Chondrocyte (in vitro differentiated cells): ENCODE data around the gene IL20RA. TPM values are rescaled to one million over a fixed set of nuclear protein-coding genes. Genes with fewer than 3 reads are reported as not detected.
"Not testable (repeated sequence)": the region's sequence is repeated elsewhere in the genome, so short reads cannot be mapped to it uniquely, and the experiment has no call there.

Experiments used
- DNase-seq: peaks from one replicate; pipeline ENCODE4 v3.0.0; 2021; ENCODE audit warnings: mixed read lengths, low spot score
- H3K27ac Mint-ChIP-seq: one replicate; pipeline ENCODE4 v1.8.0; 2021; ENCODE audit warnings: mild to moderate bottlenecking, moderate library complexity, mixed read lengths; ENCODE audit not compliant: unreplicated experiment
- H3K27me3 Mint-ChIP-seq: 2 replicates; pipeline ENCODE4 v1.8.0; 2021; ENCODE audit warnings: low read depth, mixed read lengths
- H3K36me3 Mint-ChIP-seq: 2 replicates; pipeline ENCODE4 v1.8.0; 2021; ENCODE audit warnings: low read depth, mixed read lengths
- H3K4me1 Mint-ChIP-seq: 2 replicates; pipeline ENCODE4 v1.8.0; 2021; ENCODE audit warnings: low read depth, mild to moderate bottlenecking, mixed read lengths
- H3K4me3 Mint-ChIP-seq: one replicate; pipeline ENCODE4 v1.8.0; 2021; ENCODE audit warnings: mild to moderate bottlenecking, moderate library complexity, mixed read lengths; ENCODE audit not compliant: unreplicated experiment
- H3K9me3 Mint-ChIP-seq: 2 replicates; pipeline ENCODE4 v1.8.0; 2021; ENCODE audit warnings: low read depth, mixed read lengths
- total RNA-seq: library from RNA; stranded (reverse); gene quantifications from 3 replicates; pipeline ENCODE4 v1.2.1, GENCODE V29; 2021
- TF ChIP-seq, protein P1 (sequence below): fragments of 200-600 bp; sonication (generic); IDR thresholded peaks from 2 replicates; pipeline ENCODE4 v1.5.0; 2021; ENCODE audit warnings: antibody characterized with exemption, mild to moderate bottlenecking, moderate library complexity

Gene IL20RA
- total RNA-seq, 1 donor from 2014 or later = 0.22 TPM

DNA sequence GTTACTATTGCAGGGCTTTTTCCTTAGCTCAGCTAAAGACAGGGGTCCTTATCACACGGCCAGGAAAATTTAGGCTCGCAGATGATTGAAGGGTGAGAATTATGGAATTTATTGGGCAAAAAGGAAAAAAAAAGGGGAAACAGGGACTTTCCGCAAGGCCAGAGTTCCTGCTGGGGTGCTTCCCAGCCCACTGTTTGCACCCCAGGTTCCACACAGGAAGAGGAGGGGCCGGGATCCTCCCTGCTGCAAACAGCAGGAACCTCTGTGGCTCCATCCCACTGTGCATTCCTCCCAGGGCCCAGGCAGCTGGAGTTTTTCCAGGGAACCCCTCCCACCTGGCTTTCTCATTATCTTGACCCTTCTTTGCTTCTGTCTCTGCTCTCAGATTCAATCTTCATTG lies 35.9 kb upstream of the IL20RA start:
- no peaks in the 10 kb centered on the region for H3K9me3 Mint-ChIP-seq
- no peaks in the 10 kb centered on the region for H3K36me3 Mint-ChIP-seq
- no peak overlapping the region for H3K4me3 Mint-ChIP-seq
- TF ChIP-seq, protein P1, sequence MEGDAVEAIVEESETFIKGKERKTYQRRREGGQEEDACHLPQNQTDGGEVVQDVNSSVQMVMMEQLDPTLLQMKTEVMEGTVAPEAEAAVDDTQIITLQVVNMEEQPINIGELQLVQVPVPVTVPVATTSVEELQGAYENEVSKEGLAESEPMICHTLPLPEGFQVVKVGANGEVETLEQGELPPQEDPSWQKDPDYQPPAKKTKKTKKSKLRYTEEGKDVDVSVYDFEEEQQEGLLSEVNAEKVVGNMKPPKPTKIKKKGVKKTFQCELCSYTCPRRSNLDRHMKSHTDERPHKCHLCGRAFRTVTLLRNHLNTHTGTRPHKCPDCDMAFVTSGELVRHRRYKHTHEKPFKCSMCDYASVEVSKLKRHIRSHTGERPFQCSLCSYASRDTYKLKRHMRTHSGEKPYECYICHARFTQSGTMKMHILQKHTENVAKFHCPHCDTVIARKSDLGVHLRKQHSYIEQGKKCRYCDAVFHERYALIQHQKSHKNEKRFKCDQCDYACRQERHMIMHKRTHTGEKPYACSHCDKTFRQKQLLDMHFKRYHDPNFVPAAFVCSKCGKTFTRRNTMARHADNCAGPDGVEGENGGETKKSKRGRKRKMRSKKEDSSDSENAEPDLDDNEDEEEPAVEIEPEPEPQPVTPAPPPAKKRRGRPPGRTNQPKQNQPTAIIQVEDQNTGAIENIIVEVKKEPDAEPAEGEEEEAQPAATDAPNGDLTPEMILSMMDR = no peak
- H3K27me3 Mint-ChIP-seq = peaks cover 15% of the 10 kb centered on the region
- no peak for DNase-seq
- peaks cover 6% of the 10 kb centered on the region for H3K4me1 Mint-ChIP-seq
- no peak overlapping the region for H3K27ac Mint-ChIP-seq

DNA sequence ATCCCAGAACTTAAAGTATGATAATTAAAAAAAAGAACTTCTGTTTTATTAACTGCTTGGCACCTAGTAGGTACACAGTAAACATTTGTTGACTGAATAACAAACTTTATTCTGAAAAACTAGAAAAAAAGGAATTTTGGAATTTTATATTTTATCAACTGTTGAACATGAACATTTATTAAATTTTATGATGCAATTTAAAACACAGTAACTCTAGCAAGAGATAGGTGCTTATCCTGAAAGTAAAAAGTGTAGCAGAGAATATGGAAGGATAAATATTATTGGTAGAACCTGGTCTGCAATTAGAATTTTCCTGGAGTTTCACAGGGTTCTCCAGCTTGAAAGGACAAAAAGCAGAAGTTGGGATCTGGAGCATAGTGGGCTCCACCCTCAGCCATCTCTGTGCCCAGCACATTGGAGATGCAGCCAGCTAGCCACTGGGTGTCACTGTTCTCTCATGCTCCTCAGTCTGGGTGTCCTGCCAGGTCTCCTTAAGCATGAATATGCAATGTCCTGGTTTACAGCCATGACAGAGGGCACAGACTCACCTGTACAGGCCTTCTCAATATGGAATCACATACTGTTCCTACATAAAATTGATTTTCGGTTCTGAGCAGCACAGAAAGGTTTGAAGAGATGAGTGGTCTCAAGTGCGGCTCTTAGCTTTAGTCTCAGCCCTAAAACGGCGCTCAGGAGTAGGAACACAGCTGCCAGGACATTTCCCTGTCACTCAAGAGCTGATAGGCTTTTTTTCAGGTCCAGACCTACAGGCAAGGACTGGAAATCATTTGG lies 31.7 kb upstream of the IL20RA start:
- DNase-seq = no peak
- H3K36me3 Mint-ChIP-seq = peaks cover 1% of the 10 kb centered on the region
- no peak overlapping the region for H3K27ac Mint-ChIP-seq
- peaks cover 23% of the 10 kb centered on the region for H3K9me3 Mint-ChIP-seq
- no peaks in the 10 kb centered on the region for H3K4me1 Mint-ChIP-seq
- peaks cover 32% of the 10 kb centered on the region for H3K27me3 Mint-ChIP-seq
- TF ChIP-seq, protein P1 = peak; percentile 87
- no peak overlapping the region for H3K4me3 Mint-ChIP-seq

DNA sequence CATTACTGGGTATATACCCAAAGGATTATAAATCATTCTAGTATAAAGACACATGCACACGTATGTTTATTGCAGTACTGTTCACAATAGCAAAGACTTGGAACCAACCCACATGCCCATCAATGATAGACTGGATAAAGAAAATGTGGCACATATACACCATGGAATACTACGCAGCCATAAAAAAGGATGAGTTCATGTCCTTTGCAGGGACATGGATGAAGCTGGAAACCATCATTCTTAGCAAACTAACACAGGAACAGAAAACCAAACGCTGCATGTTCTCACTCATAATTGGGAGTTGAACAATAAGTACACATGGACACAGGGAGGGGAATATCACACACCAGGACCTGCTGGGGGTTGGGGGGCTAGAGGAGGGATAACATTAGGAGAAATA lies 31.0 kb upstream of the IL20RA start:
- DNase-seq, H3K4me1 Mint-ChIP-seq, H3K4me3 Mint-ChIP-seq, H3K27ac Mint-ChIP-seq, H3K36me3 Mint-ChIP-seq: not testable (repeated sequence)
- peaks cover 26% of the 10 kb centered on the region for H3K9me3 Mint-ChIP-seq
- peaks cover 38% of the 10 kb centered on the region for H3K27me3 Mint-ChIP-seq

DNA sequence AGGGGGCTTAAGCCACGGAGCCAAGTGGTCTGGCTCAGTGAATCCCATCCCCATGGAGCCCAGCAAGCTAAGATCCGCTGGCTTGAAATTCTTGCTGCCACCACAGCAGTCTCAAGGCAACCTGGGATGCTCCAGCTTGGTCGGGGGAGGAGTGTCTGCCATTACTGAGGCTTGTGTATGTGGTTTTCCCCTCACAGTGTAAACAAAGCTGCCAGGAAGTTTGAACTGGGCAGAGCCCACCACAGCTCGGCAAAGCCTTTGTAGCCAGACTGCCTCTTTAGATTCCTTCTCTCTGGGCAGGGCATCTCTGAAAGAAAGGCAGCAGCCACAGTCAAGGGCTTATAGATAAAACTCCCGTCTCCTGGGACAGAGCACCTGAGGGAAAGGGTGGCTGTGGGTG lies 25.5 kb upstream of the IL20RA start:
- no peak overlapping the region for H3K27ac Mint-ChIP-seq
- H3K27me3 Mint-ChIP-seq = peaks cover 60% of the 10 kb centered on the region
- peaks cover 3% of the 10 kb centered on the region for H3K36me3 Mint-ChIP-seq
- H3K4me1 Mint-ChIP-seq = no peaks in the 10 kb centered on the region
- no peak overlapping the region for H3K4me3 Mint-ChIP-seq
- TF ChIP-seq, protein P1 = no peak
- no peak for DNase-seq
- peaks cover 25% of the 10 kb centered on the region for H3K9me3 Mint-ChIP-seq

DNA sequence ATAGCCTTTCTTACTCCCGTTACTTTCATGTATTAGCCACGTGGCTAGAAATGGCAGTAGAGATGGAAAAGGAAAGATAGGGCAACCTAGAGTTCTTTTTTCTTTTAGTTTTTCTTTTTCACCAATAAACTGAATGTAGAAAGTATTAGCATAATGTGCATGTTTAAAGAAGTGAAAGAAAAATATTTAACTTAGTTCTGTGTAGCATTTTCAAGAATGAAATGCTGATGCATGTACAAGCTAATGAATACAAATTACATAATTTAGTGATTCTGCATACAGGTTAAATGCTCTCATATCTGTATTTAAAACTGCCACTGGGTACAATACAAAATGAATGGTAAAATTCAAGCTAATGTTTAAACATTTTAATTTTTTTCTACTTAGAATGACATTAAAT lies 22.6 kb upstream of the IL20RA start:
- no peak for DNase-seq
- Mint-ChIP-seq H3K27me3 (peaks cover 46% of the 10 kb centered on the region), H3K4me1 (no peaks in the 10 kb centered on the region), H3K27ac (no peak overlapping the region), H3K4me3 (no peak overlapping the region), H3K9me3 (peaks cover 10% of the 10 kb centered on the region), H3K36me3 (peaks cover 2% of the 10 kb centered on the region)
- TF ChIP-seq, protein P1 = no peak

DNA sequence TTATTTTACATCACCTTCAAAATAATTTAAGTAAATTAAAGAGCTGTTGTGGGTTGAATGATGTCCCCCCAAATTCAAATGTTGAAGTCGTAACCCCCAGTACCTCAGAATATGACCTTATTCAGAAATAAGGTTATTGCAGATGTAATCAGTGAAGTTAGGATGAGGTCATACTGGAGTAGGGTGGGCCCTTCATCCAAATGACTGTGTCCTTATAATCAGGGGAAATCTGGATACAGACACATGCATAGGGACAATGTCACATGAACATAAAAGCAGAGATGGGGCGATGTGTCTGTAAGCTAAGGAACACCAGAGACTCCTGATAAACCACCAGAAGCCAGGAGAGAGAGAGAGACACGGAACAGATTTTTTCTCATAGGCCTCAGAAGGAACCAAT lies 13.3 kb upstream of the IL20RA start:
- H3K4me1 Mint-ChIP-seq = no peaks in the 10 kb centered on the region
- peaks cover 3% of the 10 kb centered on the region for H3K9me3 Mint-ChIP-seq
- H3K4me3 Mint-ChIP-seq = no peak overlapping the region
- DNase-seq = no peak
- peaks cover 8% of the 10 kb centered on the region for H3K27me3 Mint-ChIP-seq
- H3K36me3 Mint-ChIP-seq = no peaks in the 10 kb centered on the region
- H3K27ac Mint-ChIP-seq = no peak overlapping the region
- TF ChIP-seq, protein P1 = no peak
